Adrenal gland (tissue), 12 donors: ENCODE measurements around the gene PACS2. TPM values are rescaled to one million over a fixed set of nuclear protein-coding genes. Genes with fewer than 3 reads are reported as not detected.

Experiments used
- DNase-seq, 7 donors: peaks; one replicate each; pipeline ENCODE4 v3.0.0-alpha.2; 2019 to 2020
- H3K27ac ChIP-seq, 5 donors: fragments of 200-600 bp; sonication (generic) in 4 of 5; 1 replicate in 3 of 5; 2 replicates in 2 of 5; pipeline versions ENCODE4 v1.5.1 to v1.8.0; 2016 to 2020; ENCODE audit warnings: mild to moderate bottlenecking in 1 of 5
- H3K27me3 ChIP-seq: fragments of 200-600 bp; 2 replicates; pipeline ENCODE4 v1.8.0; 2021
- H3K36me3 ChIP-seq, 2 donors: fragments of 200-600 bp; replicated peaks in 1 of 2; 1 replicate in 1 of 2; 2 replicates in 1 of 2; pipeline versions ENCODE4 v1.5.1 to v1.8.0; 2018 to 2022
- H3K4me1 ChIP-seq, 2 donors: fragments of 200-600 bp; replicated peaks in 1 of 2; 1 replicate in 1 of 2; 2 replicates in 1 of 2; pipeline versions ENCODE4 v1.5.1 to v1.8.0; 2018 to 2021
- H3K4me3 ChIP-seq, 4 donors: fragments of 200-600 bp; sonication (generic) in 3 of 4; one replicate each; pipeline ENCODE4 v1.5.1; 2016 to 2018
- H3K9me3 ChIP-seq, 3 donors: fragments of 200-600 bp; sonication (generic) in 1 of 3; replicated peaks in 1 of 3; 1 replicate in 2 of 3; 2 replicates in 1 of 3; pipeline versions ENCODE4 v1.5.1 to v1.8.0; 2016 to 2021
- CTCF ChIP-seq, 6 experiments: fragments of 450-650 bp in 4 of 6; fragments of 200-600 bp in 2 of 6; sonication (generic) in 1 of 6; IDR thresholded peaks; 1 replicate in 5 of 6; 2 replicates in 1 of 6; pipeline versions ENCODE4 v1.5.1 to v1.8.0; 2016 to 2021; ENCODE audit warnings: antibody characterized with exemption in 6 of 6, mild to moderate bottlenecking in 2 of 6, moderate library complexity in 1 of 6
- POLR2A ChIP-seq, 2 donors: fragments of 450-650 bp; IDR thresholded peaks; one replicate each; pipeline ENCODE4 v1.6.1; 2017; ENCODE audit warnings: antibody characterized with exemption in 2 of 2, mild to moderate bottlenecking in 2 of 2, moderate library complexity in 1 of 2
- WGBS, 4 donors: extraction: QIAGEN DNeasy Blood & Tissue Kit in 2 of 4; methylation state at CpG; one replicate each; pipeline versions ENCODE4 v1.1.5 to v1.1.7; 2013 to 2017; 5-methylcytosine and 5-hydroxymethylcytosine counted together
- intact Hi-C, 2 donors: fragments of 100-400 bp; cut with DNase I; formaldehyde crosslinking; loops; one replicate each; pipeline versions ENCODE4 v1.14.1 to v1.15.0; 2022 to 2023
- polyA plus RNA-seq, 3 donors: library from polyadenylated mRNA; stranded (reverse); fragments of 200-250 nt in 2 of 3; fragments of 350-450 nt in 1 of 3; fragmentation: Illumina TruSeq in 1 of 3; extraction: RNeasy Lipid Tissue Mini Kit (QIAGEN cat#74804) in 1 of 3; gene quantifications; one replicate each; pipeline ENCODE4 v1.2.3, GENCODE V29; 2013 to 2014
- total RNA-seq, 9 donors: library from RNA; depleted of rRNA in 4 of 9; stranded (reverse); fragments of >200 nt in 4 of 9; fragments of 120-200 nt in 1 of 9; fragmentation: NEBNext Ultra II Directional in 1 of 9; extraction: Animal tissue kit (Norgen Biotek cat#: 25700) in 1 of 9; gene quantifications; one replicate each; pipeline versions ENCODE4 v1.1.0 to v1.2.4, GENCODE V29; 2013 to 2023
- donor health status: healthy with polysubstance abuse.
- donor health status: Bipolar disorder and iron deficiency.
- donor health status: DM: yes; HTN: yes; CAD: no.
- donor health status: DM: no; HTN: no; CAD: no.
- donor health status: DM: no; HTN: no; CAD: no.
- donor health status: DM: yes; HTN: yes; CAD: no.

Gene PACS2
- total and polyA plus RNA-seq, 12 donors, result 19.5 to 221 (median 81.1) TPM

DNA sequence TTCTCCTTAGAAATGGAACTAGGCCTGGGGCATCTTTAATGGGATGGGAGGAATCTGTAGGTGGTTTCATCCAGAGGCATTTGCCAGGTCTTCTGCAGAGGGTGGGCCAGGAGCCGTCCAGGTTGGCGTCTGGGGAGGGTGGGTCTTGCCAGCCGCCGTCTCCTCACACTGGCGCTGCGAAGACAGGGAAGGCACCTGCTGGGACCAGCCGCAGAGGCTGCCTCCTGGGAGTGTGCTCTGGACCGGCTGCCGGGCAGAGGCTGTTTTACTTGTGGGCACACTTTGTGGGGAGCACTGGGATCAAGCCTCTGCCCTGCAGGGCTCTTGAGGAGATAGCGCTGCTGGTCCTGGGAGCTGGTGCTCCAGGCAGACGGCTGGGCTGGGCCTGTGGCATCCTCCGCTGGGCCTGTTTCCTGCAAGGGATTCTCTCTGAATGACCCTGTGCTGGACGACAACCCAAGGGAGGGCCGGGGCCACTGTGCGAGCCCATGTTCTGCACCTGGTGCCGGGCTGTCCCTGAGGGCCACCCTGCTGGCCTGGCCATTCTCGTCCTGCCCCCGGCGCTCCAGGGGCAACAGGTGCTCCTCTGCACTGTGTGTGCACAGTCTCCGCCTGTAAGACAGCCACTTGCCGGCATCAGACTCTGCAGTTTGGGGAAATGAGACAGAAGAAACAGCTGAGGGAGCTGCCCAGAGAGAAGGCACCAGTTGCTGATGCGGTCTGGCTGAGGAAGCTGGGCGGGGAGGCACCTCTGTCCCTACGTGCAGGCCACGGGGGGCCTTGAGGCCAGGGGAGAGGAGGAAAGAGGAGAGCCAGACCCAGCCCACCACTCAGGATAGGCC, 73.8 kb downstream of the PACS2 start:
- intact Hi-C loops, result no loop called here
- peaks cover 0 to 27% of the 10 kb centered on the region in 2 donors for H3K36me3 ChIP-seq
- WGBS, 4 donors, result 82 to 86% (median 86%) methylated on average over 12 to 25 of the region's 25 CpGs

GRCh38 chr14:105388976-105389375, 74.4 kb downstream of the PACS2 start:
- Histone ChIP-seq H3K27ac (peak overlapping the region in 2 of 5 donors; percentile 22 to 62), H3K4me3 (no peak overlapping the region), H3K9me3 (no peaks in the 10 kb centered on the region), H3K36me3 (peaks cover 0 to 21% of the 10 kb centered on the region in 2 donors), H3K4me1 (no peaks in the 10 kb centered on the region), H3K27me3 (no peaks in the 10 kb centered on the region)
- TF ChIP-seq POLR2A (IDR thresholded peaks at IDR 0.05) (no peak), CTCF (IDR thresholded peaks at IDR 0.05) (no peak)
- 89 to 100% (median 91%) methylated on average over 2 to 16 of the region's 16 CpGs for WGBS, 4 donors
- intact Hi-C loops, result no loop called here
- DNase-seq, result no peak

More for the DNA sequence above, 73.8 kb downstream of the PACS2 start:
- TF ChIP-seq POLR2A (IDR thresholded peaks at IDR 0.05), result no peak
- TF ChIP-seq CTCF (IDR thresholded peaks at IDR 0.05), result no peak
- H3K4me1 ChIP-seq, result no peaks in the 10 kb centered on the region
- DNase-seq, result peak in 1 of 7 donors; percentile 11
- H3K27ac ChIP-seq, result peak overlapping the region in 2 of 5 donors; percentile 22 to 62
- no peaks in the 10 kb centered on the region for H3K9me3 ChIP-seq
- no peaks in the 10 kb centered on the region for H3K27me3 ChIP-seq
- no peak overlapping the region for H3K4me3 ChIP-seq

- 68 to 76% (median 72%) methylated on average over 7 to 12 of the region's 12 CpGs for WGBS, 4 donors
- TF ChIP-seq CTCF (IDR thresholded peaks at IDR 0.05), result no peak
- TF ChIP-seq POLR2A (IDR thresholded peaks at IDR 0.05), result no peak
- Histone ChIP-seq H3K9me3 (no peaks in the 10 kb centered on the region), H3K36me3 (peaks cover 0 to 15% of the 10 kb centered on the region in 2 donors), H3K4me1 (no peaks in the 10 kb centered on the region), H3K27ac (peak overlapping the region in 3 of 5 donors; percentile 29 to 72 (median 43)), H3K4me3 (no peak overlapping the region), H3K27me3 (no peaks in the 10 kb centered on the region)
- intact Hi-C loops, result no loop called here
- DNase-seq, result no peak
These were observed 75.0 kb downstream of the PACS2 start for GRCh38 chr14:105389534-105389933.

GRCh38 chr14:105389976-105390848, 75.7 kb downstream of the PACS2 start:
- WGBS, 4 donors, result 77 to 84% (median 80%) methylated on average over 19 to 27 of the region's 27 CpGs
- Histone ChIP-seq H3K27ac (peak overlapping the region in 3 of 5 donors; percentile 29 to 72 (median 43)), H3K36me3 (peaks cover 0 to 8% of the 10 kb centered on the region in 2 donors)

More at GRCh38 chr14:105389976-105390848, 75.7 kb downstream of the PACS2 start:
- DNase-seq, result peak in 1 of 7 donors; percentile 24
- Histone ChIP-seq H3K9me3 (no peaks in the 10 kb centered on the region), H3K27me3 (no peaks in the 10 kb centered on the region), H3K4me1 (no peaks in the 10 kb centered on the region), H3K4me3 (no peak overlapping the region)
- TF ChIP-seq CTCF (IDR thresholded peaks at IDR 0.05) (no peak), POLR2A (IDR thresholded peaks at IDR 0.05) (no peak)
- intact Hi-C loops, result no loop called here
